CD14-positive monocyte (primary cell): Measurements from ENCODE around the gene SH3RF3. TPM values are rescaled to one million over a fixed set of nuclear protein-coding genes. Genes with fewer than 3 reads are reported as not detected.

Source experiments
- DNase-seq, 3 donors: peaks; one replicate each; pipeline ENCODE4 v3.0.0-alpha.2; 2011 to 2022
- H2AFZ ChIP-seq: 2 replicates; pipeline ENCODE4 v1.6.0; 2012; ENCODE audit warnings: mild to moderate bottlenecking, low read depth, low read length, inconsistent platforms; ENCODE audit not compliant: insufficient read depth, poor library complexity, severe bottlenecking
- H3K27ac ChIP-seq, 2 donors: 1 replicate in 1 of 2; 2 replicates in 1 of 2; pipeline ENCODE4 v1.5.1; 2012 to 2013; ENCODE audit warnings: low read length in 2 of 2, control low read depth in 1 of 2, inconsistent platforms in 1 of 2, low read depth in 1 of 2, mild to moderate bottlenecking in 1 of 2
- H3K27me3 ChIP-seq, 2 donors: one replicate each; pipeline versions ENCODE4 v1.6.0 to v1.6.1; 2011 to 2013; ENCODE audit warnings: low read length in 2 of 2; ENCODE audit not compliant: control insufficient read depth in 2 of 2, insufficient read depth in 2 of 2
- H3K36me3 ChIP-seq, 2 donors: replicated peaks in 1 of 2; 1 replicate in 1 of 2; 2 replicates in 1 of 2; pipeline versions ENCODE4 v1.5.1 to v1.6.1; 2012 to 2013; ENCODE audit warnings: low read length in 2 of 2, control low read depth in 1 of 2, inconsistent platforms in 1 of 2, mild to moderate bottlenecking in 1 of 2; ENCODE audit not compliant: insufficient read depth in 2 of 2, control insufficient read depth in 1 of 2
- H3K4me1 ChIP-seq, 2 donors: 1 replicate in 1 of 2; 2 replicates in 1 of 2; pipeline versions ENCODE4 v1.5.1 to v1.6.1; 2012 to 2013; ENCODE audit warnings: low read length in 2 of 2, control low read depth in 1 of 2, inconsistent platforms in 1 of 2, mild to moderate bottlenecking in 1 of 2, moderate library complexity in 1 of 2; ENCODE audit not compliant: insufficient read depth in 2 of 2, control insufficient read depth in 1 of 2
- H3K4me2 ChIP-seq: replicated peaks from 2 replicates; pipeline ENCODE3; 2012; ENCODE audit warnings: low read length, moderate library complexity, mild to moderate bottlenecking; ENCODE audit not compliant: poor library complexity, severe bottlenecking; ENCODE audit errors: extremely low read depth
- H3K4me3 ChIP-seq, 3 experiments: fragments of 200-600 bp in 1 of 3; sonication (generic) in 1 of 3; replicated peaks in 1 of 3; 1 replicate in 2 of 3; 2 replicates in 1 of 3; pipeline ENCODE4 v1.5.1; 2011 to 2013; ENCODE audit warnings: low read length in 3 of 3, mild to moderate bottlenecking in 3 of 3, control low read depth in 2 of 3, low read depth in 2 of 3, inconsistent platforms in 1 of 3, moderate library complexity in 1 of 3
- H3K79me2 ChIP-seq: 2 replicates; pipeline ENCODE4 v1.6.0; 2012; ENCODE audit warnings: mild to moderate bottlenecking, control low read depth, inconsistent platforms, low read length, moderate library complexity; ENCODE audit not compliant: insufficient read depth
- H3K9ac ChIP-seq: 2 replicates; pipeline ENCODE4 v1.6.0; 2017; ENCODE audit warnings: low read length, mild to moderate bottlenecking; ENCODE audit not compliant: insufficient read depth, poor library complexity, severe bottlenecking
- H3K9me3 ChIP-seq, 2 donors: replicated peaks in 1 of 2; 1 replicate in 1 of 2; 2 replicates in 1 of 2; pipeline versions ENCODE4 v1.5.1 to v1.6.1; 2012 to 2013; ENCODE audit warnings: low read length in 2 of 2, control low read depth in 1 of 2; ENCODE audit not compliant: control insufficient read depth in 1 of 2, insufficient read depth in 1 of 2
- H4K20me1 ChIP-seq: 2 replicates; pipeline ENCODE4 v1.6.0; 2012; ENCODE audit warnings: mild to moderate bottlenecking, low read length, control low read depth, moderate library complexity; ENCODE audit not compliant: insufficient read depth
- H3K27ac Mint-ChIP-seq, 7 donors: one replicate each; pipeline ENCODE4 v1.8.0; 2020; ENCODE audit warnings: mild to moderate bottlenecking in 7 of 7, mixed read lengths in 7 of 7, moderate library complexity in 6 of 7, inconsistent platforms in 2 of 7
- H3K27me3 Mint-ChIP-seq, 3 donors: one replicate each; pipeline ENCODE4 v1.8.0; 2021 to 2022; ENCODE audit warnings: low read depth in 3 of 3, mild to moderate bottlenecking in 3 of 3, mixed read lengths in 3 of 3, moderate library complexity in 3 of 3, inconsistent platforms in 1 of 3
- H3K36me3 Mint-ChIP-seq, 2 donors: one replicate each; pipeline ENCODE4 v1.8.0; 2020; ENCODE audit warnings: mixed read lengths in 2 of 2, inconsistent platforms in 1 of 2, mild to moderate bottlenecking in 1 of 2
- H3K4me1 Mint-ChIP-seq: one replicate; pipeline ENCODE4 v1.8.0; 2020; ENCODE audit warnings: mild to moderate bottlenecking, mixed read lengths
- H3K4me3 Mint-ChIP-seq, 2 donors: one replicate each; pipeline ENCODE4 v1.8.0; 2020; ENCODE audit warnings: mild to moderate bottlenecking in 2 of 2, mixed read lengths in 2 of 2, moderate library complexity in 1 of 2
- H3K9me3 Mint-ChIP-seq, 7 donors: one replicate each; pipeline ENCODE4 v1.8.0; 2020 to 2022; ENCODE audit warnings: mixed read lengths in 7 of 7, mild to moderate bottlenecking in 6 of 7, moderate library complexity in 6 of 7, inconsistent platforms in 2 of 7
- WGBS: methylation state at CpG from one replicate; pipeline ENCODE4 v1.1.5; 2013; ENCODE audit warnings: missing lambda C conversion rate; ENCODE audit not compliant: insufficient coverage; 5-methylcytosine and 5-hydroxymethylcytosine counted together
- intact Hi-C, 2 donors: fragments of 100-400 bp; cut with micrococcal nuclease; formaldehyde crosslinking; loops; one replicate each; pipeline versions ENCODE4 v1.15.0 to v1.15.1; 2023
- polyA plus RNA-seq, 3 donors: library from polyadenylated mRNA; depleted of rRNA in 1 of 3; unstranded in 2 of 3; stranded (reverse) in 1 of 3; fragments of 300-500 nt in 2 of 3; fragments of >200 nt in 1 of 3; fragmentation: Illumina TruSeq in 2 of 3; gene quantifications; 1 replicate in 2 of 3; 2 replicates in 1 of 3; pipeline ENCODE4 v1.2.3, GENCODE V29; 2012 to 2021
- TF ChIP-seq, protein P1 (sequence below): fragments of 200-600 bp; IDR thresholded peaks from one replicate; pipeline ENCODE4 v1.8.0; 2022; ENCODE audit warnings: antibody characterized with exemption, mild to moderate bottlenecking

The SH3RF3 gene
- polyA plus RNA-seq, 3 donors: 0.25 to 0.75 (median 0.34) TPM

DNA sequence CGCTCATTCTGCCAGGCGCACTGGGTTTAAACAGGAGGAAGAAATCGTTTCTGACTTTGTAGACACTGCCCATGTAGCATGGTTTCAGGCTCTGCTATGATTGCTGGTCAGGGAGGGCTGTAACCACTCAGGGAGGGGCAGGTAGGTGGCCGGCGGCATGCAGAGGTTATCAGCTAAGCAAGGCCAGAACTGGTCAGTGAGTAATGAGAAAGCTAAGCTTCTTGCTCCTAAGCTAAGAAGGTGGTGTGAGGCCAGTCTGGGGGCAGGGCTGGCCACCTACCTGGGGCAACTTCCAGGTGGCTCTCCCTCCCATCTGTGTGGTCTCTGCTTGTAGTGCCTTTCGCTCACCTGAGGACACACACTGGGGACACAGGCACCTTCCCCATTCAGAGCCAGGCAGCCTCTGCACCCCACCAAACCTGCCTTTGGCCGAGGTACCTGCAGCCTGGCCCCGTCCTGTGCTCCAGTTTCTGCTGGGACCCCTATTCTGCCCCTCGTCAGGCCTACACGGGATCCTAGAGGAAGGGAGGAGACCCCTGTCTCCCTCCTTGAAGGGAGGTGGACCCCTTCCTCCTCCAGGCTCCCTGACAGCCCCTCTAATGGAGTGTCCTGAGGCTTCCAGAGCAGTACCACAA is 288.8 kb downstream of the SH3RF3 start:
- Histone ChIP-seq H3K27me3 (no peaks in the 10 kb centered on the region), H3K79me2 (no peaks in the 10 kb centered on the region), H4K20me1 (no peaks in the 10 kb centered on the region), H3K36me3 (no peaks in the 10 kb centered on the region), H3K9me3 (no peaks in the 10 kb centered on the region), H3K9ac (no peak overlapping the region), H3K4me1 (no peaks in the 10 kb centered on the region), H2AFZ (no peak overlapping the region), H3K4me3 (no peak overlapping the region), H3K27ac (no peak overlapping the region), H3K4me2 (no peak overlapping the region)
- H3K36me3 Mint-ChIP-seq: no peaks in the 10 kb centered on the region
- intact Hi-C loops: no loop called here
- no peak for DNase-seq
- H3K4me1 Mint-ChIP-seq: no peaks in the 10 kb centered on the region
- H3K27ac Mint-ChIP-seq: no peak overlapping the region
- no peak overlapping the region for H3K4me3 Mint-ChIP-seq
- no peaks in the 10 kb centered on the region for H3K9me3 Mint-ChIP-seq
- H3K27me3 Mint-ChIP-seq: peaks cover 0 to 2% (median 1%) of the 10 kb centered on the region in 3 donors
- 98% methylated on average over 6 of the region's 10 CpGs for WGBS
- TF ChIP-seq, protein P1, sequence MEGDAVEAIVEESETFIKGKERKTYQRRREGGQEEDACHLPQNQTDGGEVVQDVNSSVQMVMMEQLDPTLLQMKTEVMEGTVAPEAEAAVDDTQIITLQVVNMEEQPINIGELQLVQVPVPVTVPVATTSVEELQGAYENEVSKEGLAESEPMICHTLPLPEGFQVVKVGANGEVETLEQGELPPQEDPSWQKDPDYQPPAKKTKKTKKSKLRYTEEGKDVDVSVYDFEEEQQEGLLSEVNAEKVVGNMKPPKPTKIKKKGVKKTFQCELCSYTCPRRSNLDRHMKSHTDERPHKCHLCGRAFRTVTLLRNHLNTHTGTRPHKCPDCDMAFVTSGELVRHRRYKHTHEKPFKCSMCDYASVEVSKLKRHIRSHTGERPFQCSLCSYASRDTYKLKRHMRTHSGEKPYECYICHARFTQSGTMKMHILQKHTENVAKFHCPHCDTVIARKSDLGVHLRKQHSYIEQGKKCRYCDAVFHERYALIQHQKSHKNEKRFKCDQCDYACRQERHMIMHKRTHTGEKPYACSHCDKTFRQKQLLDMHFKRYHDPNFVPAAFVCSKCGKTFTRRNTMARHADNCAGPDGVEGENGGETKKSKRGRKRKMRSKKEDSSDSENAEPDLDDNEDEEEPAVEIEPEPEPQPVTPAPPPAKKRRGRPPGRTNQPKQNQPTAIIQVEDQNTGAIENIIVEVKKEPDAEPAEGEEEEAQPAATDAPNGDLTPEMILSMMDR: no peak

GRCh38 chr2:109418716-109419115 is 289.7 kb downstream of the SH3RF3 start:
- H3K36me3 ChIP-seq: no peaks in the 10 kb centered on the region
- peaks cover 0 to 1% (median 0%) of the 10 kb centered on the region in 7 donors for H3K9me3 Mint-ChIP-seq
- H3K9me3 ChIP-seq: no peaks in the 10 kb centered on the region
- no peak overlapping the region for H3K4me3 ChIP-seq
- H3K4me1 Mint-ChIP-seq: no peaks in the 10 kb centered on the region
- TF ChIP-seq, protein P1: no peak
- WGBS: 96% methylated on average over 4 of the region's 7 CpGs
- H3K4me3 Mint-ChIP-seq: no peak overlapping the region
- H3K36me3 Mint-ChIP-seq: no peaks in the 10 kb centered on the region
- H3K27ac Mint-ChIP-seq: no peak overlapping the region
- intact Hi-C loops: no loop called here
- no peaks in the 10 kb centered on the region for H3K27me3 ChIP-seq
- DNase-seq: no peak
- H3K27ac ChIP-seq: no peak overlapping the region
- H3K4me1 ChIP-seq: no peaks in the 10 kb centered on the region
- H2AFZ ChIP-seq: no peak overlapping the region
- no peaks in the 10 kb centered on the region for H3K79me2 ChIP-seq
- peaks cover 0 to 2% (median 1%) of the 10 kb centered on the region in 3 donors for H3K27me3 Mint-ChIP-seq
- no peaks in the 10 kb centered on the region for H4K20me1 ChIP-seq
- no peak overlapping the region for H3K9ac ChIP-seq
- no peak overlapping the region for H3K4me2 ChIP-seq
